CD14-positive monocyte (primary cell): Measurements from ENCODE around the gene PAAF1. TPM values are rescaled to one million over a fixed set of nuclear protein-coding genes. Genes with fewer than 3 reads are reported as not detected.

Source experiments
- DNase-seq, 3 donors: peaks; one replicate each; pipeline ENCODE4 v3.0.0-alpha.2; 2011 to 2022
- H2AFZ ChIP-seq: 2 replicates; pipeline ENCODE4 v1.6.0; 2012; ENCODE audit warnings: mild to moderate bottlenecking, low read depth, low read length, inconsistent platforms; ENCODE audit not compliant: insufficient read depth, poor library complexity, severe bottlenecking
- H3K27ac ChIP-seq, 2 donors: 1 replicate in 1 of 2; 2 replicates in 1 of 2; pipeline ENCODE4 v1.5.1; 2012 to 2013; ENCODE audit warnings: low read length in 2 of 2, control low read depth in 1 of 2, inconsistent platforms in 1 of 2, low read depth in 1 of 2, mild to moderate bottlenecking in 1 of 2
- H3K27me3 ChIP-seq, 2 donors: one replicate each; pipeline versions ENCODE4 v1.6.0 to v1.6.1; 2011 to 2013; ENCODE audit warnings: low read length in 2 of 2; ENCODE audit not compliant: control insufficient read depth in 2 of 2, insufficient read depth in 2 of 2
- H3K36me3 ChIP-seq, 2 donors: replicated peaks in 1 of 2; 1 replicate in 1 of 2; 2 replicates in 1 of 2; pipeline versions ENCODE4 v1.5.1 to v1.6.1; 2012 to 2013; ENCODE audit warnings: low read length in 2 of 2, control low read depth in 1 of 2, inconsistent platforms in 1 of 2, mild to moderate bottlenecking in 1 of 2; ENCODE audit not compliant: insufficient read depth in 2 of 2, control insufficient read depth in 1 of 2
- H3K4me1 ChIP-seq, 2 donors: 1 replicate in 1 of 2; 2 replicates in 1 of 2; pipeline versions ENCODE4 v1.5.1 to v1.6.1; 2012 to 2013; ENCODE audit warnings: low read length in 2 of 2, control low read depth in 1 of 2, inconsistent platforms in 1 of 2, mild to moderate bottlenecking in 1 of 2, moderate library complexity in 1 of 2; ENCODE audit not compliant: insufficient read depth in 2 of 2, control insufficient read depth in 1 of 2
- H3K4me2 ChIP-seq: replicated peaks from 2 replicates; pipeline ENCODE3; 2012; ENCODE audit warnings: low read length, moderate library complexity, mild to moderate bottlenecking; ENCODE audit not compliant: poor library complexity, severe bottlenecking; ENCODE audit errors: extremely low read depth
- H3K4me3 ChIP-seq, 3 experiments: fragments of 200-600 bp in 1 of 3; sonication (generic) in 1 of 3; replicated peaks in 1 of 3; 1 replicate in 2 of 3; 2 replicates in 1 of 3; pipeline ENCODE4 v1.5.1; 2011 to 2013; ENCODE audit warnings: low read length in 3 of 3, mild to moderate bottlenecking in 3 of 3, control low read depth in 2 of 3, low read depth in 2 of 3, inconsistent platforms in 1 of 3, moderate library complexity in 1 of 3
- H3K79me2 ChIP-seq: 2 replicates; pipeline ENCODE4 v1.6.0; 2012; ENCODE audit warnings: mild to moderate bottlenecking, control low read depth, inconsistent platforms, low read length, moderate library complexity; ENCODE audit not compliant: insufficient read depth
- H3K9ac ChIP-seq: 2 replicates; pipeline ENCODE4 v1.6.0; 2017; ENCODE audit warnings: low read length, mild to moderate bottlenecking; ENCODE audit not compliant: insufficient read depth, poor library complexity, severe bottlenecking
- H3K9me3 ChIP-seq, 2 donors: replicated peaks in 1 of 2; 1 replicate in 1 of 2; 2 replicates in 1 of 2; pipeline versions ENCODE4 v1.5.1 to v1.6.1; 2012 to 2013; ENCODE audit warnings: low read length in 2 of 2, control low read depth in 1 of 2; ENCODE audit not compliant: control insufficient read depth in 1 of 2, insufficient read depth in 1 of 2
- H4K20me1 ChIP-seq: 2 replicates; pipeline ENCODE4 v1.6.0; 2012; ENCODE audit warnings: mild to moderate bottlenecking, low read length, control low read depth, moderate library complexity; ENCODE audit not compliant: insufficient read depth
- H3K27ac Mint-ChIP-seq, 7 donors: one replicate each; pipeline ENCODE4 v1.8.0; 2020; ENCODE audit warnings: mild to moderate bottlenecking in 7 of 7, mixed read lengths in 7 of 7, moderate library complexity in 6 of 7, inconsistent platforms in 2 of 7
- H3K27me3 Mint-ChIP-seq, 3 donors: one replicate each; pipeline ENCODE4 v1.8.0; 2021 to 2022; ENCODE audit warnings: low read depth in 3 of 3, mild to moderate bottlenecking in 3 of 3, mixed read lengths in 3 of 3, moderate library complexity in 3 of 3, inconsistent platforms in 1 of 3
- H3K36me3 Mint-ChIP-seq, 2 donors: one replicate each; pipeline ENCODE4 v1.8.0; 2020; ENCODE audit warnings: mixed read lengths in 2 of 2, inconsistent platforms in 1 of 2, mild to moderate bottlenecking in 1 of 2
- H3K4me1 Mint-ChIP-seq: one replicate; pipeline ENCODE4 v1.8.0; 2020; ENCODE audit warnings: mild to moderate bottlenecking, mixed read lengths
- H3K4me3 Mint-ChIP-seq, 2 donors: one replicate each; pipeline ENCODE4 v1.8.0; 2020; ENCODE audit warnings: mild to moderate bottlenecking in 2 of 2, mixed read lengths in 2 of 2, moderate library complexity in 1 of 2
- H3K9me3 Mint-ChIP-seq, 7 donors: one replicate each; pipeline ENCODE4 v1.8.0; 2020 to 2022; ENCODE audit warnings: mixed read lengths in 7 of 7, mild to moderate bottlenecking in 6 of 7, moderate library complexity in 6 of 7, inconsistent platforms in 2 of 7
- WGBS: methylation state at CpG from one replicate; pipeline ENCODE4 v1.1.5; 2013; ENCODE audit warnings: missing lambda C conversion rate; ENCODE audit not compliant: insufficient coverage; 5-methylcytosine and 5-hydroxymethylcytosine counted together
- intact Hi-C, 2 donors: fragments of 100-400 bp; cut with micrococcal nuclease; formaldehyde crosslinking; loops; one replicate each; pipeline versions ENCODE4 v1.15.0 to v1.15.1; 2023
- polyA plus RNA-seq, 3 donors: library from polyadenylated mRNA; depleted of rRNA in 1 of 3; unstranded in 2 of 3; stranded (reverse) in 1 of 3; fragments of 300-500 nt in 2 of 3; fragments of >200 nt in 1 of 3; fragmentation: Illumina TruSeq in 2 of 3; gene quantifications; 1 replicate in 2 of 3; 2 replicates in 1 of 3; pipeline ENCODE4 v1.2.3, GENCODE V29; 2012 to 2021
- TF ChIP-seq, protein P1 (sequence below): fragments of 200-600 bp; IDR thresholded peaks from one replicate; pipeline ENCODE4 v1.8.0; 2022; ENCODE audit warnings: antibody characterized with exemption, mild to moderate bottlenecking

Gene PAAF1
- polyA plus RNA-seq, 3 donors = 12.0 to 13.7 (median 12.9) TPM

- Histone ChIP-seq H3K9me3 (no peaks in the 10 kb centered on the region), H3K4me3 (no peak overlapping the region), H3K9ac (no peak overlapping the region), H3K27me3 (no peaks in the 10 kb centered on the region), H4K20me1 (no peaks in the 10 kb centered on the region), H3K36me3 (no peaks in the 10 kb centered on the region), H2AFZ (no peak overlapping the region), H3K4me1 (peaks cover 3 to 5% of the 10 kb centered on the region in 2 donors), H3K79me2 (no peaks in the 10 kb centered on the region), H3K4me2 (no peak overlapping the region), H3K27ac (no peak overlapping the region)
- Mint-ChIP-seq H3K27me3 (peaks cover 6 to 16% (median 6%) of the 10 kb centered on the region in 3 donors), H3K4me1 (peaks cover 7% of the 10 kb centered on the region), H3K4me3 (no peak overlapping the region), H3K27ac (peak overlapping the region in 1 of 7 donors; percentile 15), H3K36me3 (no peaks in the 10 kb centered on the region), H3K9me3 (no peaks in the 10 kb centered on the region)
- DNase-seq = no peak
- no CpG with 5 or more reads among the region's 2 CpGs for WGBS
- intact Hi-C loops = loop anchor here in 1 of 2 donors (10.0 kb wide), 1 partner anchor 209 kb away; the partner anchor contains the start of genes C2CD3 and PPME1
- TF ChIP-seq, protein P1, sequence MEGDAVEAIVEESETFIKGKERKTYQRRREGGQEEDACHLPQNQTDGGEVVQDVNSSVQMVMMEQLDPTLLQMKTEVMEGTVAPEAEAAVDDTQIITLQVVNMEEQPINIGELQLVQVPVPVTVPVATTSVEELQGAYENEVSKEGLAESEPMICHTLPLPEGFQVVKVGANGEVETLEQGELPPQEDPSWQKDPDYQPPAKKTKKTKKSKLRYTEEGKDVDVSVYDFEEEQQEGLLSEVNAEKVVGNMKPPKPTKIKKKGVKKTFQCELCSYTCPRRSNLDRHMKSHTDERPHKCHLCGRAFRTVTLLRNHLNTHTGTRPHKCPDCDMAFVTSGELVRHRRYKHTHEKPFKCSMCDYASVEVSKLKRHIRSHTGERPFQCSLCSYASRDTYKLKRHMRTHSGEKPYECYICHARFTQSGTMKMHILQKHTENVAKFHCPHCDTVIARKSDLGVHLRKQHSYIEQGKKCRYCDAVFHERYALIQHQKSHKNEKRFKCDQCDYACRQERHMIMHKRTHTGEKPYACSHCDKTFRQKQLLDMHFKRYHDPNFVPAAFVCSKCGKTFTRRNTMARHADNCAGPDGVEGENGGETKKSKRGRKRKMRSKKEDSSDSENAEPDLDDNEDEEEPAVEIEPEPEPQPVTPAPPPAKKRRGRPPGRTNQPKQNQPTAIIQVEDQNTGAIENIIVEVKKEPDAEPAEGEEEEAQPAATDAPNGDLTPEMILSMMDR = no peak
Measured at GRCh38 chr11:73965764-73966121, 88.9 kb downstream of the PAAF1 start.

DNA sequence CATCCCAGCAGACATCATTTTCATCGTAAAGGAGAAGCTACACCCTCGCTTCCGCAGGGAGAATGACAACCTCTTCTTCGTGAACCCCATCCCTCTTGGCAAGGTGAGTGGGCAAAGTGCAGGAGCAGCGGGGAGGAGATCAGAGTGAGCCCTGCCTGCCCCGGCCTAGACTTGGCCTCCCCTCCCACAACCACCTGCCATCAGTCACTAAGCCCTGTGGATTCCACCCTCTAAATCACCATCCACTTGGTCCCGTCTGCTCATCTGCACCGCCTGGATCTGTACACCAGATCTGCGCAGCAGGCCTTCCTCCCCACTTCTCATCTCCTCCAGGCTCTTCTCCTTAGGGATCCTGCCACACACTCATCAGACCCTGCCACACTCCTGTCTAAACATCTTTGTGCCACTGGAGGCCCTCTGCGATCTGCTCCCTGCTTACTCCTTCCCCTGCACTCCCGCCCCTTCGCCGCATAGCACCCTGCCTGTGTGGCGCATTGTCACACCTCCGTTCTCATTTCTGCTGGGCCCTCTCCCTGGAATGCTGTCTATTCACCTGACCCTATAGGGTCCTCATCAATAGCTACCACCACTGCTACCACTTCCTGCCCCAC lies 91.7 kb downstream of the PAAF1 start:
- peak overlapping the region in 2 of 7 donors; percentile 64 to 74 for H3K27ac Mint-ChIP-seq
- intact Hi-C loops = loop anchor here in 1 of 2 donors (10.0 kb wide), 1 partner anchor 206 kb away; the partner anchor contains the start of genes C2CD3 and PPME1
- H3K4me1 ChIP-seq = peaks cover 9 to 11% of the 10 kb centered on the region in 2 donors
- TF ChIP-seq, protein P1 = no peak
- no peak overlapping the region for H3K27ac ChIP-seq
- WGBS = 81% methylated on average over 10 of the region's 15 CpGs
- H3K4me3 ChIP-seq = no peak overlapping the region
- H3K9ac ChIP-seq = no peak overlapping the region
- no peaks in the 10 kb centered on the region for H3K27me3 ChIP-seq
- H3K4me2 ChIP-seq = no peak overlapping the region
- H3K36me3 ChIP-seq = peaks cover 0 to 4% of the 10 kb centered on the region in 2 donors
- H2AFZ ChIP-seq = no peak overlapping the region
- H3K36me3 Mint-ChIP-seq = peaks cover 6% of the 10 kb centered on the region in 2 donors
- no peaks in the 10 kb centered on the region for H3K9me3 Mint-ChIP-seq
- H3K79me2 ChIP-seq = no peaks in the 10 kb centered on the region
- H4K20me1 ChIP-seq = peaks cover 22% of the 10 kb centered on the region
- no peak for DNase-seq
- H3K4me1 Mint-ChIP-seq = peaks cover 20% of the 10 kb centered on the region
- no peak overlapping the region for H3K4me3 Mint-ChIP-seq
- peaks cover 2 to 10% (median 6%) of the 10 kb centered on the region in 3 donors for H3K27me3 Mint-ChIP-seq
- no peaks in the 10 kb centered on the region for H3K9me3 ChIP-seq
